Airway epithelial cell (primary cell): Measurements from ENCODE around the gene PPEF2. TPM values are rescaled to one million over a fixed set of nuclear protein-coding genes. Genes with fewer than 3 reads are reported as not detected.

Experiments used
- total RNA-seq: library from RNA; depleted of rRNA; stranded (reverse); fragments of >200 nt; gene quantifications from 2 replicates; pipeline ENCODE4 v1.2.3, GENCODE V29; 2015

PPEF2 gene, protein sequence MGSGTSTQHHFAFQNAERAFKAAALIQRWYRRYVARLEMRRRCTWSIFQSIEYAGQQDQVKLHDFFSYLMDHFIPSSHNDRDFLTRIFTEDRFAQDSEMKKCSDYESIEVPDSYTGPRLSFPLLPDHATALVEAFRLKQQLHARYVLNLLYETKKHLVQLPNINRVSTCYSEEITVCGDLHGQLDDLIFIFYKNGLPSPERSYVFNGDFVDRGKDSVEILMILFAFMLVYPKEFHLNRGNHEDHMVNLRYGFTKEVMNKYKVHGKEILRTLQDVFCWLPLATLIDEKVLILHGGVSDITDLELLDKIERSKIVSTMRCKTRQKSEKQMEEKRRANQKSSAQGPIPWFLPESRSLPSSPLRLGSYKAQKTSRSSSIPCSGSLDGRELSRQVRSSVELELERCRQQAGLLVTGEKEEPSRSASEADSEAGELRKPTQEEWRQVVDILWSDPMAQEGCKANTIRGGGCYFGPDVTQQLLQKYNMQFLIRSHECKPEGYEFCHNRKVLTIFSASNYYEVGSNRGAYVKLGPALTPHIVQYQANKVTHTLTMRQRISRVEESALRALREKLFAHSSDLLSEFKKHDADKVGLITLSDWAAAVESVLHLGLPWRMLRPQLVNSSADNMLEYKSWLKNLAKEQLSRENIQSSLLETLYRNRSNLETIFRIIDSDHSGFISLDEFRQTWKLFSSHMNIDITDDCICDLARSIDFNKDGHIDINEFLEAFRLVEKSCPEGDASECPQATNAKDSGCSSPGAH
- not detected in 2 replicates for total RNA-seq

DNA sequence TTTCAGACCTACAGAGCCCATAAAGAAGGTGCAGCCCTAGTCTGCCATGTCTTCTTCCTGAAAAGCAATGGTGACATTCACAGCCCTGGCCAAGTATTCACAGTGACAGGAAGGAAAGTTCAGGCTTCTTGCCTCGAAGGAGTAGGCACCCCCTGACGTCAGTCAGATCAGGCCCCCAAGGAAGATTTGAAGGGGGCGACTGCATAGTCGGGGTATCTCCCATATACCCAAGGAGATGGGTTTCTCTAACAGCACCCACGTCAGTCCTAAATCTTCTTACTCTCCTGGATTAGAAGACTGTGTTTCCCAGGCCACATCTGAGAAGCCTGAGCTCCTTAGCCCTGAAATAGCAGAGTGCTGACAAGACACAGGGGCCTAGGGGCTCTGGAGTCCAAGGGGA, at the start of gene PPEF2:
TSS of gene PPEF2 (minus strand) at position 101 of the 400 bp plus-strand sequence. CDS start 6,127 bp downstream, outside the sequence.

DNA sequence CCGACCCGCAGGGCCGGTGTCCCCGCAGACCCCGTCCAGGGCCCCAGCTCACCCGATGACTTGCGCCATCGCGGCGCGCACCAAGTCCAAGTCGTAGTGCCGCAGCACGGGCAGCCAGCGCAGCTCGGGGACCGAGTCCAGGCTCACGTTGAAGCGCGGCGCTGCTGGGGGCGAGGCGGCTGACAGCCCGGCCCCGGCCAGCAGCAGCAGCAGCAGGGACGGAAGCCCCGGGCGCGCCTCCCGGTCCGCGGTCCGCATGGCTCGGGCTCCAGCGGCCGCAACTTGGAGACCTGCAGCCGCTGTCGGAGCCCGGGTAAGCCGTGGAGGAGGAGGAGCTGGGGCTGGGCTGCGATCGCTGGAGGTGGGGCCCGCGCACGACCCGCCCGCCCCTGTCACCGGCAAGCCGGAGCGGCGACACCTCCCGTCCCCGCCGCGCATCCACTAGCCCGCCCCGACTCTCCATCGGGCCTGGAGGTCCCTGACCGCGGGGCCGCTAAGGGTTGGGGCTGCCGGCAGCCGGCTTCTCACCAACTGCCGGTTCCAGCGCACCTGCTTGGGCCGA, 38.5 kb upstream of the PPEF2 start, which contains the start of gene NAAA:
TSS of gene NAAA (minus strand) at position 322 of the 562 bp plus-strand sequence. CDS start at position 258, 64 bp downstream.

Other genes with a start within 250 kb of the PPEF2 start
- gene G3BP2, start 229.0 kb downstream of the PPEF2 start, total RNA-seq, result 115 and 124 TPM in 2 replicates
- 47.8 and 66.4 TPM in 2 replicates for gene USO1, start 177.9 kb downstream of the PPEF2 start, total RNA-seq
- 16.3 and 24.6 TPM in 2 replicates for gene NAAA, start 38.6 kb upstream of the PPEF2 start, total RNA-seq
- gene SDAD1, start 88.5 kb upstream of the PPEF2 start, total RNA-seq, result 20.9 and 26.0 TPM in 2 replicates
- not detected in 2 replicates for gene CXCL9, start 105.1 kb upstream of the PPEF2 start, total RNA-seq
- gene CXCL10, start 121.0 kb upstream of the PPEF2 start, total RNA-seq, result 0.65 TPM in 1 of 2 replicates, not detected in the other
- gene CXCL11, start 133.6 kb upstream of the PPEF2 start, total RNA-seq, result 0.07 TPM in 1 of 2 replicates, not detected in the other
- gene ART3, start 172.3 kb upstream of the PPEF2 start, total RNA-seq, result 1.7 TPM in 1 of 2 replicates, not detected in the other
- gene NUP54, start 245.9 kb upstream of the PPEF2 start, total RNA-seq, result 28.0 and 41.0 TPM in 2 replicates